ACC112 (cell line): ENCODE results near the gene VEGFC.

ENCODE experiments used
- H2AFZ ChIP-seq: fragments of 200-600 bp; sonication (generic); one replicate; pipeline ENCODE4 v1.6.0; 2017; ENCODE audit warnings: antibody characterized with exemption, low read length; ENCODE audit not compliant: unreplicated experiment
- H3K27ac ChIP-seq: fragments of 200-600 bp; sonication (generic); 2 replicates; pipeline ENCODE4 v1.5.1; 2014; ENCODE audit warnings: low read depth, mild to moderate bottlenecking, antibody characterized with exemption, low read length, moderate library complexity
- H3K27me3 ChIP-seq: fragments of 200-600 bp; sonication (generic); 2 replicates; pipeline ENCODE4 v1.6.1; 2014; ENCODE audit warnings: mild to moderate bottlenecking, antibody characterized with exemption, low read length, moderate library complexity, mixed read lengths; ENCODE audit not compliant: insufficient read depth
- H3K36me3 ChIP-seq: fragments of 200-600 bp; sonication (generic); 2 replicates; pipeline ENCODE4 v1.6.1; 2016; ENCODE audit warnings: mild to moderate bottlenecking, antibody characterized with exemption, low read length, moderate library complexity, mixed read lengths; ENCODE audit not compliant: insufficient read depth
- H3K4me1 ChIP-seq: fragments of 200-600 bp; sonication (generic); one replicate; pipeline ENCODE4 v1.6.1; 2016; ENCODE audit warnings: low read length, mixed read lengths; ENCODE audit not compliant: insufficient read depth, unreplicated experiment, control insufficient read depth
- H3K4me3 ChIP-seq: fragments of 200-600 bp; sonication (generic); 2 replicates; pipeline ENCODE4 v1.5.1; 2014; ENCODE audit warnings: mild to moderate bottlenecking, low read depth, low read length
- H3K79me2 ChIP-seq: fragments of 200-600 bp; sonication (generic); one replicate; pipeline ENCODE4 v1.6.0; 2016; ENCODE audit warnings: low read length; ENCODE audit not compliant: control insufficient read depth, unreplicated experiment, insufficient read depth

The VEGFC gene

DNA sequence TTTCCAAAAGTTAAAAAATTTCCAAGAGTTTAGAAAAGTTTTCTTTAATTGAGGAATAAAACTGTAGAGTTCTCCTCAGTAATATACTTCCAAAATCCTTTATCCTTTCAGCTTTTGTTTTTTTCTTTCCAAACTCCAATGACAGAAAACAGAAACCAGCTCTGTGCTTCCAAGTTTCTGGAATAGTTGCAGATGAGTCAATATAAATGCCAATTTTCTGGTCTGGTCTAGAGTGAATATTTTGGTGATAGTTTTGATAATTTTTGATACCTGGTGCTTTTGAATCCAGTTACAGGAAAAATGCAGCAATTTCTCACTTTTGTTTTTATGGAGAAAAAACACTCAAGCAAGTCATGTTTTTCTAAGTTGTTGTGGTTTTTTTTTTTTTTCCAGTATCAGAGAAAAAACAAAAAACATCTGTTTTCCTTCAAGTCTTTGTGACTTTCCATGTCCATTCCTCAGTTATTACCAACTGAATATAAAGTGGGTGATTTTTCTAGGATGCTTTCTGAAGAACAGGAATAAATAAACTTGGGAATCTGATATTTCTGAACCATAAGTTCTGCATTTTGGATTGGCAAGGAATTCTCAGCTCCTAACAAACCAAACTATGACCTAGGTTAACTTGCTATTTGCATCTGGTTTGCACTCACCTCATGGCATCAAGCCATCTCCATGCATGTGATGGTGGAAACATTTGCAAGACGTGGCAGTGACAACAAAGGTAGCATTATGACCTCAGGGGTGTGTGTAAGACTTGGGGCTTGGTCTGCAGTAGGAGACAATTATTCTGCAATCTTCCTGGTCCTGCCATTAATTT is 139.1 kb downstream of the VEGFC start:
- no peak overlapping the region for H3K4me3 ChIP-seq
- no peaks in the 10 kb centered on the region for H3K36me3 ChIP-seq
- H3K27me3 ChIP-seq: no peaks in the 10 kb centered on the region
- no peak overlapping the region for H2AFZ ChIP-seq
- H3K79me2 ChIP-seq: no peaks in the 10 kb centered on the region
- no peaks in the 10 kb centered on the region for H3K4me1 ChIP-seq
- no peak overlapping the region for H3K27ac ChIP-seq

DNA sequence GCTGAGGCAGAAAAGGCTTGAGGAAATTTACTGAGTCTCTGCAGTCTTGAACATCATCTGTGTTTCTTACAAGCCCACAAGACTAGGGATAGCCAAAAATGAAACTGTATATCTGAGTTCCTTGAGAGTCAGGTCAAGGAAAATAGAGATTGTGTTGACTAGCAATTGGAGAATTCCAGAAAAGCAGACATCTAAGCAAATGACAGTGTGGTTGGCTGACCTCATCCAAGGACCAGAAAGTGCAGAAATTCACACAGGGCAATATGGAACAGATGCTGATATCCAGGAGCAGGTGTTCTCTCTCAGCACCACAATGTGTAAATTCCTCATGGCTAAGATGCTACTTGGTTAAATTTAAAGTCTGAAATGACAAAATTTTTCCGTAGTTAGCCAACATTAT is 146.4 kb downstream of the VEGFC start:
- no peak overlapping the region for H3K27ac ChIP-seq
- H3K79me2 ChIP-seq: no peaks in the 10 kb centered on the region
- no peak overlapping the region for H2AFZ ChIP-seq
- H3K36me3 ChIP-seq: no peaks in the 10 kb centered on the region
- no peaks in the 10 kb centered on the region for H3K27me3 ChIP-seq
- H3K4me3 ChIP-seq: no peak overlapping the region
- H3K4me1 ChIP-seq: peaks cover 3% of the 10 kb centered on the region

DNA sequence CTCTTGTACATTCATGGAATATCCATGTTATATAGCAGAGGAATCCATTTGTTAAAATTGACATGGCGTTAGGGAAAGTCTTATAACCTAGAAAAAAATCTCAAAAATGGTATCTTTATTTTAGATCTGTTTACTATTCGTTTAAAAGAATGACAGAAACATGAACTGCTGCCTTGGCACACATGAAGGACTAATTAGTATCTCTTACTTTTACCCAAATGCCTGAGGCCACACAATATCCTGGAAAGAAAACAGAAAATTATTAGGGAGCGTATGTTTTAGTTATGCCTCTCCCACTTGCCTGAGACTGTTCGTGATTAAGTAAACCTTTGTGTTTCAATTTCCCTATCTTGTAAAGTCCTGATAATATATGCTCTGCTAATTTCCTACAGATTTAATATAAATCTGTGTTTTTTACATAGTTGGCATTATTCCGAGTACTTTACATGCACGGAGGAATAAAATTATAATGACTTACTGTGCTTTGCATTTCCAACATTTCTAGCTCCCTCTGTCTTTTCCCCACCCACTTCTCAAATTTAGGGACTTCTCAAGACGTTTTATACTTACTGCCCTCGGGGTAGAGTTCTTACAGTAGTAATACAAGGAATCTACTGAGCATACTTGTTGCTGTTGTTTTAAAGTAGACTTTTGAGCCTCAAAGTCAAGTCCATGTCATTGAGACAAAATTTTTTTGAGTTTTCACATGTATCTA is 147.3 kb downstream of the VEGFC start:
- H3K79me2 ChIP-seq: no peaks in the 10 kb centered on the region
- no peaks in the 10 kb centered on the region for H3K36me3 ChIP-seq
- H3K4me3 ChIP-seq: no peak overlapping the region
- peaks cover 12% of the 10 kb centered on the region for H3K4me1 ChIP-seq
- no peaks in the 10 kb centered on the region for H3K27me3 ChIP-seq
- H3K27ac ChIP-seq: no peak overlapping the region
- H2AFZ ChIP-seq: no peak overlapping the region

DNA sequence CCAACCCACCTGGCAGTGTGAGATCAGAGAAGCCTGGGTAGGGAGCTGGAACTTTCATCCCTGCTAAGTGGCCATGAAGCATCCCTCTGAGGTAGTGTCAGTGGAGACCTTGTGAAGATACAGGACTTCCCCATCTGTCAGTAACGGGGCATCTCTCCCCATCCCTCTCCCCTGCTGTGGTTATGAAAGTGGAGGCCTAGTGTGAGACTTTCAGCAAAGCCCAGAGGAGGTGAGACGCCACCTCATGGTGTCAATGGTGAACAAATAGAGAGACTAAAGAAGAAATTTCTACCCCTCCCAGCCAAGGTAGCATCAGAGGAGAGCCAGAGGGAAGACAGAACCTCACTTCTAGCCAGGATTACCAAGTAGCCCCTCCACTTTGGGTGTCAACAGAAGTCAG is 150.2 kb downstream of the VEGFC start:
- Histone ChIP-seq H3K27ac (no peak overlapping the region), H3K36me3 (no peaks in the 10 kb centered on the region), H2AFZ (no peak overlapping the region)

DNA sequence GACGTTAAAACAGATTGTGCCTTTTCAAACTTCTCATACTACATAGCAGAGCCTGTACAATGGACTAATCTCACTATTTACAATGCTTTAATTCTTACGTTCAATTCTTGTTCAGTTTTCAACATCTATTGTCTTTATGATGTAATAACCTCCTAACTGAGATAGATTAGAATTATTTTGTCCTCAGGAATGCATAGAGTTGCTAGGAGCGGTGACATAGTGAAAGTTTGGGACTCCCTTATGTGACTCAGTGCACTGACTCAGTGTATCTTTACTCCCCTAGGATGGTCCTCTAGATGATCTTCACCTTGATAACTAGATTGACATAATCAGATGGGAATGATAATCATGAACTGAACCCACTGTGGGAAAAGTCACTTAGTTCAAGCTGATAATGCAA is 151.5 kb downstream of the VEGFC start:
- Histone ChIP-seq H2AFZ (no peak overlapping the region), H3K27ac (peak overlapping the region; percentile 66), H3K79me2 (no peaks in the 10 kb centered on the region), H3K4me1 (peaks cover 33% of the 10 kb centered on the region), H3K4me3 (no peak overlapping the region), H3K27me3 (no peaks in the 10 kb centered on the region), H3K36me3 (no peaks in the 10 kb centered on the region)

More for the DNA sequence above, 150.2 kb downstream of the VEGFC start:
- Histone ChIP-seq H3K79me2 (no peaks in the 10 kb centered on the region), H3K4me1 (peaks cover 27% of the 10 kb centered on the region), H3K27me3 (no peaks in the 10 kb centered on the region), H3K4me3 (no peak overlapping the region)

DNA sequence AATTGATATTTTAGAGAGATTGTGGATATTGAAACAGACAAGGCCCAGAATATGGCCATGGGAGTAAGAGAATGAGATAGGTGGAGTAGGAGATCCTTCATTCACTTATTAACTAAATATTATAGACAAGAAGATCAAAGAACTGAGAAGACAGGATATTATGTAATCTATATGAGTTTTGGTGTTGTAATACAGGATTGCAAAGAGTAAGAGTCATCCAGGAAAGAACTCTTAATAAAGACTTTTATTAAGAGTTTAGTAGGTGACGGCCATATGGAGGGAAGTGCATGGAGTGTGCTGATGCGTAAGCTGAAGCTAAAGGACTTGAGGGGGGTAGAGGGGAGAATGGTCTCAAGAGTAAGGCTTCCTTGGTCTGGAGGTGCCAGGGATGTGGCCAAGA is 153.7 kb downstream of the VEGFC start:
- Histone ChIP-seq H3K36me3 (no peaks in the 10 kb centered on the region), H2AFZ (no peak overlapping the region), H3K4me3 (no peak overlapping the region), H3K4me1 (peaks cover 47% of the 10 kb centered on the region), H3K27me3 (no peaks in the 10 kb centered on the region), H3K79me2 (no peaks in the 10 kb centered on the region), H3K27ac (peak overlapping the region; percentile 81)

DNA sequence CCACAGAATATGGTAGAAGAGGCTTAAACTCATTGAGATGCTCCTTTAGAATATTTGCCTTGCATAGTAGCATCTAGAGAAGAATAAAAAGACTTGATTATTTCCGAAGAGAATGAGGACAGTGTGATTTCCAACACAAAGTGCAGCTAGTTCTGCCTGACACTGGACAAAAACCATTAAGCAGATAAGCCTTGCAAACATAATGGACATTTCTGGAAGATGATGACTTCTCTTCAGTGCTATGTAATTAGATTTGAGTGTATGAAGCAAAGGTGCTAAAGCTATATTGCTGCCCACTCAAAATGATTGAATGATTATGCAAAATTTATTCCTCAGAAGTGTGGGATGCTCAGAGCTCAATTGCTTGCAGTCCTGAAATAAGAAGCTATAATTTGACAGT is 156.4 kb downstream of the VEGFC start:
- Histone ChIP-seq H3K27ac (peak overlapping the region; percentile 95), H3K79me2 (no peaks in the 10 kb centered on the region), H3K36me3 (no peaks in the 10 kb centered on the region), H3K4me1 (peaks cover 44% of the 10 kb centered on the region), H2AFZ (no peak overlapping the region), H3K4me3 (peak overlapping the region; percentile 42; the same call in 1 of the 2 replicates), H3K27me3 (no peaks in the 10 kb centered on the region)

DNA sequence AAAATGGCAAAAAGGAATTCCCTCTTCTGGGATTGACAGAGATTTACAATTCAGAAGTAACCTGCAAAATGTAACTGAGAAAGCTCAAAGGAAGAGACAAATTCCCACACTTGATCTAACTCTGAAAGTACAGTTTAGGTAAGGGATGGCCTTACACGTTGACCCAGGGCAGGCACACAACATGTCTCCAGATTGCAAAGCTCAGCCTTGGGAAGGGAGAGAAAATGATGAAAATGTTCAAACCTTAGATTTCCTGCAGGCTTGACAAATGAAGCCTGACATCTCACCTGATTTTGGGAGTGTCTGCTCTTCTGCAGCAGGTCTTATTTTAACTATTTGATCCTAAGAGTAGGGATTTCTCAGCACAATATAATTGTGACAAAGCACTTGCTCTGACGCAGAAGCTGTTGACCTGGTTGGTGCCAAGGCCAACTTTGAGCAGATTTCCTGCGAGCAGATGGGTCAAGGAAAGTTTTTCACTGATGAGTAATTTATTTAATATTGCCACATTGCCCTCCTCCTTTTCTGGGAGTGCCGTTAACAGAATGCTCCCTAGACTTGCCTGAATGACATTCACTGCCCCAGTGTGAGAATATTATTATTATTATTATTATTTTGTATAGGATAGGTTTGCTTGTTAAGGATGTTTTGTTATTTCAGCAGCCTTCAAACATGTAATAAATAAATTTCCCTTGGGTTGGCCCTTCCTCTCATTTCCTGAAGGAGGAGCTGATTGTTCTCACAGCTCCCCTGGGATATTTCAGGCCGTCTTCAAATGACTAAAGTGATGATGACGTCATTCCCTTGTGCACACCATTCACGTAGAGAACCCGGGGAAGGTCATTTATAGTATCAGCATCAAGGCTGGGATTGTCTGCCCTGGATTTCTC is 157.1 kb downstream of the VEGFC start:
- H3K36me3 ChIP-seq: no peaks in the 10 kb centered on the region
- H3K4me3 ChIP-seq: peak overlapping the region; percentile 42; the same call in 1 of the 2 replicates
- H3K27me3 ChIP-seq: no peaks in the 10 kb centered on the region
- no peak overlapping the region for H2AFZ ChIP-seq
- no peaks in the 10 kb centered on the region for H3K79me2 ChIP-seq
- H3K27ac ChIP-seq: peak overlapping the region; percentile 95
- H3K4me1 ChIP-seq: peaks cover 37% of the 10 kb centered on the region
